Measurements from ENCODE around the gene C1orf232. TPM values are rescaled to one million over a fixed set of nuclear protein-coding genes. Genes with fewer than 3 reads are reported as not detected.

Gene C1orf232
- total and polyA plus RNA-seq, 9 of the 15 experiments (the other 6 are each of a cell fraction or from before 2014, with no cell fraction given), result not detected

GRCh38 chr1:26124418-26125331, 44.1 kb downstream of the C1orf232 start (continued):
- TF ChIP-seq NR0B1 (IDR thresholded peaks at IDR 0.05; ENCODE audit: partially characterized antibody) (no peak), CTBP1 (IDR thresholded peaks at IDR 0.05; ENCODE audit: borderline replicate concordance) (no peak), ETS2 (tag; IDR thresholded peaks at IDR 0.05; ENCODE audit: borderline replicate concordance, poor library complexity, severe bottlenecking) (no peak), SNIP1 (IDR thresholded peaks at IDR 0.05; ENCODE audit: low read depth) (no peak), ELF4 (CRISPR knock-in tag; IDR thresholded peaks at IDR 0.05) (no peak), NONO (IDR thresholded peaks at IDR 0.05; ENCODE audit: low read depth in 2 of 2, low read length in 1 of 2) (no peak), SRSF3 (IDR thresholded peaks at IDR 0.05; ENCODE audit: insufficient read depth, low read length) (no peak), AFF1 (IDR thresholded peaks at IDR 0.05; ENCODE audit: low read depth in 1 of 2, partially characterized antibody in 2 of 2) (no peak), PTRF (tag; IDR thresholded peaks at IDR 0.05) (peak; percentile 78), ZNF764 (CRISPR knock-in tag; IDR thresholded peaks at IDR 0.05; ENCODE audit: low read depth) (no peak), CC2D1A (IDR thresholded peaks at IDR 0.05) (no peak), ZNF140 (CRISPR knock-in tag; IDR thresholded peaks at IDR 0.05) (no peak), FOS (IDR thresholded peaks at IDR 0.05; ENCODE audit: extremely low read depth, insufficient read length) (no peak), ATF4 (CRISPR knock-in tag; IDR thresholded peaks at IDR 0.05) (peak; percentile 72), HDAC6 (IDR thresholded peaks at IDR 0.05; ENCODE audit: low read depth, low read length) (no peak), ZNF449 (CRISPR knock-in tag; IDR thresholded peaks at IDR 0.05) (0 out of 2 replicates have a peak, but pooled peaks have one; percentile 27), ZNF57 (CRISPR knock-in tag; IDR thresholded peaks at IDR 0.05) (no peak), FOXM1 (IDR thresholded peaks at IDR 0.05; ENCODE audit: low read depth) (no peak), FOXM1 (CRISPR knock-in tag; IDR thresholded peaks at IDR 0.05; ENCODE audit: low read depth) (no peak)
